Renal cortex interstitium (tissue), 11 donors: Measurements from ENCODE around the gene SHLD1. TPM values are rescaled to one million over a fixed set of nuclear protein-coding genes. Genes with fewer than 3 reads are reported as not detected.
"Not testable (repeated sequence)": the region's sequence is repeated elsewhere in the genome, so short reads cannot be mapped to it uniquely, and the experiment has no call there.

ENCODE experiments used
- DNase-seq, 11 donors: peaks; one replicate each; pipeline ENCODE4 v3.0.0-alpha.2; 2013; ENCODE audit warnings: low read depth in 9 of 11, low spot score in 4 of 11; ENCODE audit errors: extremely low read depth in 1 of 11
- polyA plus RNA-seq, 3 donors: library from polyadenylated mRNA; unstranded; fragments of 120-200 nt; gene quantifications; one replicate each; pipeline ENCODE4 v1.2.1, GENCODE V29; 2013; ENCODE audit not compliant: insufficient read length in 3 of 3

Gene SHLD1
- polyA plus RNA-seq, 3 donors, result 9.0 to 10.0 (median 9.4) TPM

DNA sequence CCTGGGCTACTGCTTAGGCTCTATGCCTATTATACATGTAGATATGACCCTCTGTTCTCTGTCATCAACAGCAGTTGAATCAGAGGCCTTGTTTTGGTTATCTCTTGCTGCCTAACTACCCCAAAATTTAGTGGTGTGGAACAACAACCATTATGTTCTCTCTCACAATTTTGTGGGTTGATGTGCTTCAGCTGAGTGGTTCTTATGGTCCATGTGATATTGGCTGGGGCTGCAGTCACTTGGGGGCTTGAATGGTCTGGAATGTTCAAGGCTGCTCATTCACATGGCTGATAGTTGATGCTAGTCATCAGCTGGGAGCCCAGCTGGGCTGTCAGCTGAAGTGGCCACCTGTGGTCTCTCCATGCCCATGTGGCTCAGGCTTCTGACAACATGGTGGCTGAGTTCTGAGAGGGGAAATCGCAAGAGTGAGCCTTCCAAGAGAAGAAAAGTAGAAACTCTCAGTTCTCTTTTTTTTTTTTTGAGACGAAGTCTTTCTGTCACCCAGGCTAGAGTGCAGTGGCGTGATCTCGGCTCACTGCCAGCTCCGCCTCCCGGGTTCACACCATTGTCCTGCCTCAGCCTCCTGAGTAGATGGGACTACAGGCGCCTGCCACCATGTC, 47.8 kb downstream of the SHLD1 start:
- no peak for DNase-seq

DNA sequence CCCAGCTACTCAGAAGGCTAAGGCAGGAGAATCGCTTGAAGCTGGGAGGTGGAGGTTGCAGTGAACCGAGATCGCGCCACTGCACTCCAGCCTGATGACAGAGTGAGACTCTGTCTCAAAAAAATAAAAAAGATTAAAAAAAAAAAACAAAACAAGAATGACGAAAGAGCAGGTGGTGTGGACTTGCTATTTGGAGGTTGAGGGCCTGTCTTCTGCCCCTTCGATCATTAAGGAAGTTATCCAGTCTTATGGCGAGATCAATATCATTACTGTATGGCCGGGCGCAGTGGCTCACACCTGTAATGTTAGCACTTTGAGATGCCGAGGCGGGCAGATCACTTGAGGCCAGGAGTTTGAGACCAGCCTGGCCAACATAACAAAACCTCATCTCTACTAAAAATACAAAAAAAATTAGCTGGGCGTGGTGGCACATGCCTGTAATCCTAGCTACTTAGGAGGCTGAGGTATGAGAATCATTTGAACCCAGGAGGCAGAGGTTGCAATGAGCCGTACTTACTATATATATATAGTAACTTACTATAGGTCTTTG, 53.6 kb downstream of the SHLD1 start:
- not testable (repeated sequence) for DNase-seq

DNA sequence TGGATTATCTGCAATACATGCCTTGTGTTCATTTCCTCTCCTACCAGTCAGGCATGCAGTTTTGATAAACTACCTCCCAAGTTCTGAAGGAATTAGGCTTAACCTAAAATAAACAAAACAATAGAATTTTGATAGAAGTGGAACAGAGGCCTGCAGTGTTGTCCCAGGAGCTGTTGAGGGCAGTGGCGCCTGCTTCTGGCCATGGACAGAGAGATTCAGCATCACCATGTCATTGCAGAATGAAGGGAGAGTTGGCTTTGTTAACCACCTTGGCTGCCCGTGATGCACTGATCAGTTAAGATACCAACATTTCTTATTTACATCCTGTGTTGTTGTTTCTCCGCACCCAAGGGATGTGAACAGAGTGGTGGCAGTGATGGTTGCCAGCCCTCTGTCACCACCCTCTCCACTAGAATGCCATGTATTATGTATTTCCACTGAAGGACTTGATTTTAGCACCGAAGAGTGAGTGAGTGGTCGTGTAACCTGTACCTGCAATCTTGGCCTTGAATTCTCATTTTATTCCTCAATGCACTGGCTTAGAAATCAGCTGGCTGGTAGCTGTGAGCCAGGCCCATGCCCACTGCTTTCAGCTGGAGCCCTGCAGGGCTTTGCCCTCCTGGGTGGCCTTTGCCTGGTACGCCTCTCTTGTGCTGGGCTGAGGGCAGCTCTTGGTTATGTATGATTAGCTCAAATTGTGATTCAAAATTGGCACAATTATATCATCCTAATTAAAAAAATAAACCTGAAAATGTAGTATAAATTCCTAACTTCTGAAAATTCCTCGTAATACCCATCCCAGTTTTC, 56.5 kb downstream of the SHLD1 start:
- DNase-seq, result no peak

DNA sequence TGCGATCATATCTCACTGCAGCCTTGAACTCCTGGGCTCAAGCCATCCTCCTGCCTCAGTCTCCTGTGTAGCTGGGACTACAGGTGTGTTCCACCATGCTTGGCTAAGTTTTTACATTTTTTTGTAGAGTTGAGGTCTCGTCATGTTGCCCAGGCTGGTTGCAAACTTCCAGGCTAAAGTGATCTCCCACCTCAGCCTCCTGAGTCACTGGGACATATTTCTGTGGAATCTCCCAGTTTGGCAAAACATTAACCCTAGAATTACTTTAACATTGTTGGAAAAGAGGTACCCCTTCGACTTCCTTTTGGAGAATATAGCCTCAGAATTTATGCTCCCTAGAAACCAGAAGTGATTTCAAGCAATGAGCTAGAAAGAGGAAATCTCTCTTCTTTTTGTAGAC, 57.2 kb downstream of the SHLD1 start:
- no peak for DNase-seq

DNA sequence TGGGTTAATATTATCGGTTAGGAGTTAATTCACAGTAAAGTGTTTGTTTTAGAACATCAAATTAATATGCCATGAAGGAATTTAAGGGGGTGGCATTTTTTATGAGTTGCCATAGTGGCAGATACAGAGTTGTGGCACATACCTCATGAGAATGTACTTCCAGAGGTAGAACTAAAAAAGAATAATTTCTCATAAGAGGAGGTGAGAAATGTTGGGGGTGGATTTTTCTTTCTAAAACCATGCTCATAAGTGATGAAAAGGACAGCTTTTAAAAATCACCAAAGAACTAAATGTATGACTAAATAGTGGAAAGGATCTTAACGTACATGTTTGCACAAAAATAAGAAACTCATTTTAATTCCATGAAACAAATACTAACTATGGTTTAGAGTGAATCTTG, 58.7 kb downstream of the SHLD1 start:
- DNase-seq, result no peak

DNA sequence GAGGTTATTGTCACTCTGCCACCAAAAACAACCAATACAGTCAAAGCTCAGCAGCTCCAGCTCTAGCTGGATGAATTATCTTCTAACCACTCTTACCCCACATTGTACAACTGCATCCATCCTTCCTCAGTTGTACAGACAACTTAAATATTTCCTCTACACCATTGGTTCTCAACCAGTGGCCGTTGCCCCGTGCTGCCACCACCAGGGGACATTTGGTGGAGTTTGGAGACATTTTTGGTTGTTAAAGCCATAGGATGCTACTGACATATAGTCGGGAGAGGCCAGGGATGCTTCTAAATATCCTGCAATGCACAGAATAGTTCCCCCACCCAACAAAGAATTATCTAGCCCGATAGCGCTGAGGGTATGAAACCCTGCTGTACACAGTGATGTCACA, 59.3 kb downstream of the SHLD1 start:
- no peak for DNase-seq

DNA sequence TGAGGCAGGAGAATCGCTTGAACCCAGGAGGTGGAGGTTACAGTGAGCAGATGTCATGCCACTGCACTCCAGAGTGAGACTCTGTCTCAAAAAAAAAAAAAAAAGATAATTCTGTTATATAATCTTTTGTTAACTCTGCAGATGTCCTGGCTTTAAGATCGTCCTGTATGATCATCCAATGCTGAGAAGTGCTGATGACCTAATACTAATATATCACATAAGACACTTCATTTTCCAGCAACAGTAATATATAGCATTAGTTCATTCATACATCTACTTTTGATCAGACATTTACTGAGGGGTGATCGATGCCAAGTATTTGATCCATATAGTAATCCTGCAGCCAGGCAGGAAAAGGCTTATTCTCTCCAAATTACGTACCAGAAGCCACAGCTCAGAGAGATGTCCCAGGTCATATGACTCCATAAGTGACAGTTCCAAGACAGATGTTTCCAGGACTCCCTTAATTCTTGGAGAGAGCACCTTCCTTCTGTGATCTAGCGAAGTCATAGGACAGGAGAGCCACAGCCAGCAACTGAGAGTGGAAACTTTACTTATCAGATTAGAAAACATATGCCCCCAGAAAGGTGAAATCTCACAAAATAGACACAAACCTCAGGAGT, 60.7 kb downstream of the SHLD1 start:
- DNase-seq, result no peak

DNA sequence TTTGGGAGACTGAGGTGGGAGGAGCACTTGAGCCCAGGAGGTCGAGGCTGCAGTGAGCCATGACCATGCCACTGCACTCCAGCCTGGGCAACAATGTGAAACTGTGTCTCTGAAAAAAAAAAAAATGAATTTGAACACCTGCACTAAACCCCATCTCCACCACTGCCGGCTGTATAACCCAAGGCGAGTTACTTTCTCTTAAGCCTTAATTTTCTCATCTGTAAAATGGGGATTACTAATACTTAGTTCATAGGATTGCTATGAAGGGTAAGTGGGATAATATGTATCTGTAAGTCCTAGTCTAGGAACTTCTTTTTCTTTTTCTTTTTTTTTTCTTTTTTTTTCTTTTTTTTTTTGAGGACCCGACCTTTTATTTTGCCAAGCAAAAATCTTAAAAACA, 61.5 kb downstream of the SHLD1 start:
- DNase-seq, result no peak

DNA sequence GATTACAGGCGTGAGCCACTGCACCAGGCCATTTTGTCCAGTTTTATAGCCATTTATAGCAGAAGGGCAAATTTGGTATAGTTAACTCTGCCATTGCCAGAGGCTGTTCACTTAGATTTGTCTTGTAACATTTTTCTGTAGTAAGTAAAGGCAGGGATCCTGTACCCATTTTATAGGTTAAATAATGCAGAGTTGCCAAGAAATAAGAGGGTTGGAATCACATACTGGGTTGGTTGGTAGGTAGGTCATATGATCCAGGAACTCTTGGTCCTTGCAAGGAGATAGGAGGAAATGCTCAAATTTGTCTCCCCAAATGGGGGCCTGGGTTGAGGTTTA, 68.1 kb downstream of the SHLD1 start:
- DNase-seq, result no peak

DNA sequence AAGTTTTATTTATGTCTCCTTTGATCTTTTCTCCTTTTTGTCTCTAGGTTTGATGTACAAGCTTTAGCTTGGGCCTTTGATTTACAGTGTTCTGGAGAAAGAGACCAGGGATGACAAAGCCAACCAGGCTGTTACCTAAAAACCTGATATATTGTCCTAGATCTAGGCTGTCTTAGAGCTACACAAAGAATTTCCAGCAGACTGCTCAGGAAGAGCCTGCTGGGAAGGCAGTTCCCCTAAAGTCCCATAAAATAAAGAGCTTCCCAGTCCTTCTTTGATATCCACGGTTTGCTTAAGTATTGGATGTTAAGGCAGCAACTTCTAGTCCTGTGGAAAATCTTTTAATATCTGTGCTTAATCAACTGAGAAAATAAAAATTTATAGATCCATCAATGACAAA, 70.5 kb downstream of the SHLD1 start:
- no peak for DNase-seq

DNA sequence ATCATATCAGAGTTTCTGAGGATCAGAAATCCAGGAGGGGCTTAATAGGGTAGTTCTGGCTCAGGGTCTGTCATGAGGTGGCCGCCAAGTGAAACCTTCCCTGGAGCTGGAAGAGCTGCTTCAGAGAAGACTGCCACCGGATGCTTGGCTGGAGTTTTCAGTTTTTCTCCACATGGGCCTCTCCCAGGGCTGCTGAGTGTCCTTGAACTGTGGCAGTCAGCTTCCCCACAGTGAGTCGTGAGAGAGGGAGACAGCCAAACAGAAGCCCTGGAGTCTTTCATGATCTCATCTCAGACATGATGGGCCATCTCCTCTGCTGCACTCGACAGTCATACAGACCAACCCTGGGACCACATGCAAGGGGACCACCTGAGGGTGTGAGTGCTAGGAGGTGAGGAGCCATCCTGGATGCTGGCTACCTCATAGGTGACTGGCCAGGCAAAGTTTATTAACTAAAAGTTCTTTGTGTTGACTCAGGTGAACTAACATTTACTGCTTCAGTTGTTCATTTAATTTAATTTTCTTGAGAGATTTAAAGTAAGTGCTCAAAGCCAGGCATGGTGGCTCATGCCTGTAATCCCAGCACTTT, 71.5 kb downstream of the SHLD1 start:
- no peak for DNase-seq

DNA sequence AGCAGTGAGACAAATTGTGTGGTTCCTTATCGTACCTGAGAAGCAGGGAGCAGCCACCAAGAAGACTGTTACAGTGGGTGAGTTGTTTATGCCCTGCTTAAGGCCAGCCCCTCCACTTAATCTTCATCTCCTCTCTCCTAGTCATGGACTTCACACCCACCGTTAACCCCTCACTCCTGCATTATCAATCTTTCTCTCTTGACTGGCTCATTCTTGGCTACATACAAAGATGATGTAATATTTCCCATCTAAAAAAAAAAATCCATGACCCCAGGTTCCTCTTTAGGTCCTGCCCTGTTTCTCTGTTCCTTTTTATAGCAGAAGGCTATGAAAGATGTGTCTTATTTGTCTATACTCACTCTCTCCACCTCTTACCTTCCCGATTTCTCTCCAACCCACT, 72.4 kb downstream of the SHLD1 start:
- DNase-seq, result no peak

DNA sequence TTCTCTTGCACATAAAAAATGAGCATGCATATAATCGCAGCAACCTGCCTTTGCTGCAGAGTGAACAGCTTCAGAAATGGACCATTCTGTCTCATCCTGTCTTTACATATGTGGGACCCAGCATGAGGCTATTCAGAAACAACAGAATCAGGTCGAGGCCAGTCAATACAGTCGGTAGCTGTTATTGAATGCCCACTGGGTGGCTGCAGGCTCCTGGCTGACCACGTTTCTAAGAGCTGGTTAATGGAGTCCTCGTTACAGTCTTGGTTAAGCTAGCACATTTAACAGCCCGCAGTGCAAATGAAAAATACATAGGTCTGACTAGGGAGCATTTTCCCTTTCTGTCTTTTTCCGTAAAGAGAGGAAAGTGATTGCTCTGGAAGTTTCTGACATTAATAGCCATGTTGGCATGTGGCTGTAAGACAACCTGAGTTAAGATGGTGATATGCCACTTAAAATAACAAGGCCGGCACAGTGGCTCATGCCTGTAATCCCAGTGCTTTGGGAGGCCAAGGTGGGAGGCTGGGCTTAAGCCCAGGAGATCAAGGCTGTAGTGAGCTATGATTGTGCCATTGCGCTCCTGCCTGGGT, 75.0 kb downstream of the SHLD1 start:
- DNase-seq, result no peak

DNA sequence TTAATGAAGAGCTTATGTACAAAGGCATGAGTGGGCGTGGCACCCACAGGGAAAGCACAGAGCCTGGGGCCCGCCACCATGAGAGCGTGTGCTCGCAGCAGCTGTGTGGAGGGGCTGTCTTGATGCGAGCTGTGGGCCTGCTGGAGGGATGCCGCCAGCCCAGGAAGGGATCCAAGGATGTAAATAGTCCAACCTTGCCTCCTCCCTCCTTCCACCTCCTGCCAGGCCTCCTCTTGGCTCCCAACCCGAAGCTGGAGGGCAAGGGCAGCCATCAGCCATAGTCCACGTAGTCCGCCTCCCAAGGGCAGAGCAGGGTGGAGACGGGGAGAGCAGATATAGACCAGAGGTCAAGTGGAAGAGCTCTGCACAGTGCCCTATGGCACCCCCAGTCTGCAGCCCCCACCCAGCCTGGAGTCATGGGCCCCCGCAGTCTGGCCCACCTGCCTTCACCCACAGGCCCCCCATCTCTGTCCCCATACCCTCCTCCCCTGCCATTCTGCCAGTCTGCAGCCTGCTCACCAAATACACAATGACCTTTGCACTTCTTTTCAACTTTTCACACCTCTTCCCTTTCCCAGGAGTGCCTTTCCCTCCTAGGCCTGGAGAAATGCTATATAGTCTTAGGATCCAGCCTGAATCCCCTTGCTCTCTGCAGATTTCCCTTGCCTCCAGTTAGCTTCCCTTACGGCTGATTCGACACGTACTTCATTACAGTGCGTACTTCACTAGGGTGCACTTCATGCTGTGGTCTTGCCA, 77.1 kb downstream of the SHLD1 start:
- no peak for DNase-seq

DNA sequence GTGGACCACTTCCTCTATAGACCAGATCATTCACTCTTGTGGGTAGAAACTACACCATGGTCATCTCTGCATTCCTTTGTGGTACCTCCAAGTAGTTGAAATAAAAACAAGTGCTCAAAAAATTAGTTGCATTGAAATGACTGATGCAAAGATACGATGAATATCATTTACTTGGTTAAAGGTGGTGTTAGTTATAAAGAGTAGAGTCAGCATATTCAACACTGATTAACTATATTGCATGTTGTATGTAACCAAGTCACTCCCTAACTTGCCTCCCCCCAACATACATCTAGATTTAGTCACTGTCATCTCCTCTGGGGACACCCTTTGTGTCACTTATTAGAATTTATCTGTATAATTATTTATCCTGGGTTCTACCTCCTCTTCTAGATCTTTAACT, 77.7 kb downstream of the SHLD1 start:
- DNase-seq, result no peak

DNA sequence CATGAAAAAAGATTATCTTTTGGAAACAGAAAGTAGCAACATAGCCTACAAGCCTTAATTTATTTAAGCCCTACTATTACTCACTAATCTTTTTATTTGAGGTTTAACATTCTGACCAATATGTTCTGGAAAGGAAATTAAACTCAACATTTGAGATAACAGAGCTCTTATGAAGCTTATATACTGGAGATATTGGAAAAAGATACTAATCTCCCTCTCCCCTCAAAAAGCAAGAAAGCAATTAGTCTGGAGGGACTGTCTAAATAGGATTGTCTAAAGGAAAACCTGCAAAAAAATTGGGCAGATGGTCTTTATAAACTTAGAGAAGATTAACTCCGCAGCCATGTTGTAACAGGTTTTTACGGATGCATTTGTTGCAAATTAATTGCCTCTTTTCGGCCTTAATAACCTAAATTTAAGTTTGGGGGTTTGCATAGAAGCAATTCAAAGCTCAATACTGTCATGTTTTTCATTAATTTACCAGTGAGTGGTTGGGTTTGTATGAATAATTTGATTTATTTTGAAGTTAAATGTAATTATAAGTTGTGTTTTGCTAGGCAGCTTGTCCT, 79.1 kb downstream of the SHLD1 start:
- no peak for DNase-seq

DNA sequence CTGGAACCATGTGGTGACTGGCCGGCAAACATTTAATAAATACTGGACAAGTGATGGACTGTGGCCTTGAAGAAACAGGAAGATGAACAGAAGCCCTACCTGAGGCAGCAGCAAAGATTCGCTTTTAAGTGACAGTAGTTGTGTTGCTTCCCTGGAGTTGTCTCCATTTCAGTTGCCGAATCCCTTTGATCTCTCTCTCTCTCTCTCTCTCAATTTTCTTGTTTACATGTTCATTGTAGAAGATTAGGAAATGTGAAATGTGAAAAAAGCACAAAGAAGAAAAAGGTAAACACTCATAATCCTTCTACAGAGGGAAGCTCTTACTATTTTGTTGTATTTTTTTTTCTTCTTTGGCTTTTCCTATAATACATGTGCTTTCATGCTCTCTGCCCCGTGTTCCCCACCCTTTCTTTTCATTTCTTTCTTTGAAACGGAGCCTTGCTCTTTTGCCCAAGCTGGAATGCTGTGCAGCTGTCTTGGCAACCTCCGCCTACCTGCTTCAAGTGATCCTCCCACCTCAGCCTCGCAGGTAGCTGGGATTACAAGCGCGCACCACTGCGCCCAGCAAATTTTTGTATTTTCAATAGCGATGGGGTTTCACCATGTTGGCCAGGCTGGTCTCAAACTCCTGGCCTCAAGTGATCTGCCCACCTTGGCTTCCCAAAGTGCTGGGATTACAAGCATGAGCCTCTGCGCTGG, 81.5 kb downstream of the SHLD1 start:
- DNase-seq, result no peak

DNA sequence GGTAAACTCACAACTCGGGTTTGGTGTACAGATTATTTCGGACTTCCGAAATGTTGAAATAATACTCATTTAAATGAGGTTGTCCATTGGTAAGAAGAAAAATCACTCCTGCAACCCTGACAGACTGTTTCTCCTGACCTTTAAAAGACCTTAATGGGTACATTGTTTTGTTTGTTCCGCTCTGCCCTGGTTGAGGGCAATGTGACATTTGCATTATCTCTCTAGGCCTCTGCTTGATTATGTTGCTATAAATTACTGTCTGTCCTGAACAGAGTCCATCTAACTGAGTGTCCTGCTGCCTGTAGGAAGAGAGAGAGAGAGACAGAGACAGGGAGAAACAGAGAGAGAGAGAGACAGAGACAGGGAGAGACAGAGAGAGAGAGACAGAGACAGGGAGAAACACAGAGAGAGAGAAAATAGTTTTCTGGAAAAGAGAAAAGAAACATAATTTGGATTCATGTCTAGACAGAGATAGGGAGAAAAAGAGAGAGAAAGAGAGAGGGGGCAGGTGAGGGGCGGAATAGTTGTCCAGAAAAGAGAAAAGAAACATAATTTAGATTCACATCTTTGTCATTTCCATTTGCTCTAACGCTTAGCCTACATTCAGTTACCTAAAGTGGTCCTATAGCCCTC, 83.2 kb downstream of the SHLD1 start:
- DNase-seq, result no peak
